ENCODE measurements around the gene RBM4B.

GRCh38 chr11:66708701-66709100 lies 31.0 kb upstream of the RBM4B start:
- TF ChIP-seq, protein P1, sequence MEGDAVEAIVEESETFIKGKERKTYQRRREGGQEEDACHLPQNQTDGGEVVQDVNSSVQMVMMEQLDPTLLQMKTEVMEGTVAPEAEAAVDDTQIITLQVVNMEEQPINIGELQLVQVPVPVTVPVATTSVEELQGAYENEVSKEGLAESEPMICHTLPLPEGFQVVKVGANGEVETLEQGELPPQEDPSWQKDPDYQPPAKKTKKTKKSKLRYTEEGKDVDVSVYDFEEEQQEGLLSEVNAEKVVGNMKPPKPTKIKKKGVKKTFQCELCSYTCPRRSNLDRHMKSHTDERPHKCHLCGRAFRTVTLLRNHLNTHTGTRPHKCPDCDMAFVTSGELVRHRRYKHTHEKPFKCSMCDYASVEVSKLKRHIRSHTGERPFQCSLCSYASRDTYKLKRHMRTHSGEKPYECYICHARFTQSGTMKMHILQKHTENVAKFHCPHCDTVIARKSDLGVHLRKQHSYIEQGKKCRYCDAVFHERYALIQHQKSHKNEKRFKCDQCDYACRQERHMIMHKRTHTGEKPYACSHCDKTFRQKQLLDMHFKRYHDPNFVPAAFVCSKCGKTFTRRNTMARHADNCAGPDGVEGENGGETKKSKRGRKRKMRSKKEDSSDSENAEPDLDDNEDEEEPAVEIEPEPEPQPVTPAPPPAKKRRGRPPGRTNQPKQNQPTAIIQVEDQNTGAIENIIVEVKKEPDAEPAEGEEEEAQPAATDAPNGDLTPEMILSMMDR (conservative IDR thresholded peaks at IDR 0.05): no peak
- TF ChIP-seq ZFX (IDR thresholded peaks at IDR 0.05): no peak
